GM21447 (cell line): Measurements from ENCODE around the gene CORO6.
"Not testable (repeated sequence)": the region's sequence is repeated elsewhere in the genome, so short reads cannot be mapped to it uniquely, and the experiment has no call there.

ENCODE experiments used
- ATAC-seq: cut with Tn5 transposase; IDR thresholded peaks from one replicate; pipeline ENCODE4 v1.9.1; 2021; ENCODE audit not compliant: unreplicated experiment

The CORO6 gene

DNA sequence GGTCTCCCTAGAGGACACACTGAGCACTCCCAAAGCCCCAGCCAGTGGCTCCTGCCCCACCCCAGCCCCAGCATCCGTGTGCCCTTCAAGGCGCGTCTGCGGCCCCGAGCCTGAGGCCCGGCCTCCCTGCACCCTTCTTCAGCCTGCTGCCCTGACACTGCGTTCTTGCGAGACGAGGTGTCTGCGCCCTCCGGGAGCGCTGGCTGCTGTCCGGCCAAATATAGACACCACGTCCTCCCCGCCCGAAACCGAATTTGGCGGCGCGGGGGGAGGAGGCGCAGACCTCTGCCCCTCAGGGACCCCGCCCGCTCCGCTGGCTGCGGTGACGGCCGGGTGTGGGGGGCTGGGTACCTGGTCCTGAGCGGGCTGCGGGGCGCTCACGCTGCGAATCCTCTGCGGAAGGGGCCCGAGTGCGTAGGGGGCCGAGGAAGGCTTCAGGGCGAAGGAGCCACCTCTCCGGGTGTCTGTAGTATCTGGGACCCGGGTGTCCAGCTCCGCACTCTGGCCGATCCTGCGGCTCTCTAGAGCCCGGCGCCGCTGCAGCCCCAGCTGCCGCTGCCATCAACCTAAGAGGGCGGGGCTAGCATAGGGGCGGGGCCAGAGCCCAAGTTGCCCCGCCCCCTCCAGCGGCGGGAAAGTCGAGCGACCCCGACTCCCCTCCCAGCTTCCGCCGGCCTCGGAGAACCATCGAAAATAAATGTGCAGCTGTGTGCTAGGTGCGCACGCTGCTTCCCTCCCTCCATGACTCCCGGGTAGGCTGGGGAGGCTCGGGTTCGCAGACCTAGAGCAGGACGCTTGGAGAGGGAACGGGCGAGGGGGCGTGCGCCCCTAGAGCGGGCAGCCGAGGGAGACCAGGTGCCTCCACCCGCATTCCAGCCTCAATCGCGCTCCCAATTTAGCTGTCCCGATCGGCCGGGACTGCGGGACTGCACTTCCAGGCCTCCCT lies at the start of gene CORO6:
Gene CORO6, minus strand, starts transcription at position 576 of the 946 bp plus-strand sequence. CDS start 1,491 bp downstream, outside the sequence.
- peak; percentile 54 for ATAC-seq

DNA sequence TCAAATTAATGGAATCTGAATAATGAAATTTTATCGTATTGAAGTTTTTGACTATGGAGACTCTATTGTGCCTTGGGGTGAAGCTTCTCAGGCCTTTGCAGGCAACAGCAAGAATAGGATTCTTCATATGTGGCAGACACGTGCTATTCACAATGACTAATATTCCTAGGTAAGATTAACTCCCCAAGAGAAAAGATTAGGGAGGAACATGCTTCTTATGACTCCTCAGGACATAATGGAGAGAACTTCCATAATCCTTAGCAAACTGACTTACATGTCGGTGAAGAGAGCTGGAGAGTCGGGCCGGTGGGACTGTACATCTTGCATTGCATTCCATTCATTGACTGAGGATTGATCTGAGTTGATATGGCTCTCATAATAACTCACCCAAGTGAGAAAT lies 48.9 kb upstream of the CORO6 start:
- no peak for ATAC-seq

DNA sequence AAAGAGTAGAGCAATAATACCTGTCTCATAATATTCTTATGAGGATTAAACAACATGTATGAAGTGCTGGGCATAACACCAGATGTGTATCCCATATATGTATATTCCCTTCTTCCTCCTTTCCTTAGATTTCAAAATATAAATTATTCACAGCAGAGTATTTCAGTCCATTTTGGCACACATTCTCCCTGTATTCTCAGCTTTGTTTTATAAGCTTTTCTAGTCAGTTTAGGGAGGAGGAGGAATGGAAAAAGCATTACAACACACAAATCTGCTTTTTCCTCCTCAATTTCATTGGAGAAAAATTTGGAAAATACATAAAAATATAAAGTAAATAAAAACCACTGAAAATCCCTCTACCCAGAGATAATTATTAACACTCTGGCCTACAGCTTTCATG lies 46.6 kb upstream of the CORO6 start:
- ATAC-seq, result no peak

DNA sequence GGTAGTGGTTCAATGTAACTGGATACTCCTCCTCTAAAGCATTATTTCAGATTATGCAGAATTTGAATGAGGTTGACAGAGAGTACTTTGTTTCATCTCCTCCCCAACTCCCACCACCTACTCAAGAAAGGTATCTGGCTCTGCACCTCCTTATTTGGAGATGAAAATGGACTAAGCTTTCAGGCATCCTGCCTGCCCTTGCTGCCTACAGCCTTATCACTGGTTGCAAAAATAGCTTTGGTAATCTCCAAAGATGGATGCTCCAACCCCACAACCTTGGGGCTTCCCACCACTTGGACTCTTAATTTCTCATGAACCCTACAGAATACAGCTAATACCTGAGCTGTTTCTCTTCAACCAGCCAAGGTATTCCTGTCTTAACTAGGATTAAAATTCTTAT lies 45.3 kb upstream of the CORO6 start:
- ATAC-seq, result no peak

DNA sequence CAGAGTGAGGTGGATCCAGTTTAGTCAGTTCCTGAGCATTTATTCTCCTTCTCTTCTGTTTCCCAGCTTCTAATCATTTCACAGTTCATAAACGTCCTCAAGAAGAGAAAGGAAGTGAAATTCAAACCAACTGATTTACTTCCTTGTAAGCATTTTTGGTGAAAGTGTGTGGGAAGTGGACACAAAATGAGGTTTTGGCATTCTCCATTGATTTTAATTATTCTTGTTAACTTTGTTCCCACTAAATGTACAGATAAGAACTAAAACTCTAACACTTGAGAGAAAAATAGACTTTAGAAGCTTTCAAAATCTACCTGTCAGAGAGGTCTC lies 42.7 kb upstream of the CORO6 start:
- no peak for ATAC-seq

DNA sequence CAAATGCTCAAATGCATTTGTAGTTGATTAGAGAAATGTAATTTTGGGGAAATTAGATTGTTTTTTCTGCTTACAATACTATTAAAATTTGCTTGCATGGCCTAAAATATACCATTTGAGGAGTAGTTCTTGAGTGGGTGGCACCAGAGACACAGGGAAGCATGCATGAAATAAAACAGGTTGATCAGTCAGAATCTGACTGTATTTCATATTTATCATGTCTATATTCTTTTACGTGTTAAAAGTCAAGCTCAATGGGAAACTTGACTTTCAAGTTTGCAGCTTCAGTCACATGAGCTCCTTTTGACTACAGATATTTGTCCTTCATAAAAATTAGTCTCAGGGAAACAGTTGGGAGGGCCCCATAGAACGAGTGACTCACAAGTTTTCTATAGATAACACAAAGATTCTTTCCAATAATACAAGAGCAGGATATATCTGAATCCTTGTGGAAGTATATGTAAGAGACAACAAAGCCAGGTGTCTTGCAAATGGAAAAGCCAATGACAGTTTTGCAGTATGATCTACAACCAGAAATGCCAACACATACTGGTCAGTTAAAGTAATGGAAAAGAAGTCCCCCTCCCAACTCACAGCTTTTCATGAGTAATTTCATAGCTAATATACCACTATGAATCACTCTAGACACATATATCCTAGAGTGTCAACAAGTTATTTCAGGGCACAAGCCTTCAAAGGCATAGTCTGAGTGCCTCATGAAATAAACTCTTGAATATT lies 42.2 kb upstream of the CORO6 start:
- ATAC-seq, result no peak

DNA sequence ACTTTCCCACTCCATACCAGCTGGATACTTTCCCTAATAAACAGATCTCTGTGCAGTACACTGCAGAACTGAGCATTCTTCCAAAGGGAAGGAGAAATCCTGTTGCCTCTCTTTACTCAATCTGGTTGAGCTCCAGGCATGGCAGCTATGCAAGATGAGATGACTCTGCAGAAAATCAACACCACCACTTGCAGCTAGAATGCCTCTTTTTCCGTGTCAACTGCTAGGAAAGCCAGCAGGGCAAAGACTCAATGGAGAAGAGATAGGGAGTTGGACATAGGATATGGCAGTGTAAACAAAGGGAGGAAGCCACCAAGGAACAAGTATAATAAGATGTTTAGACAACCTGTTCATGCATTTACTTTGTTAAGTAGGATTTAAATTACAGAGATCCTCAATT lies 40.4 kb upstream of the CORO6 start:
- ATAC-seq, result no peak

DNA sequence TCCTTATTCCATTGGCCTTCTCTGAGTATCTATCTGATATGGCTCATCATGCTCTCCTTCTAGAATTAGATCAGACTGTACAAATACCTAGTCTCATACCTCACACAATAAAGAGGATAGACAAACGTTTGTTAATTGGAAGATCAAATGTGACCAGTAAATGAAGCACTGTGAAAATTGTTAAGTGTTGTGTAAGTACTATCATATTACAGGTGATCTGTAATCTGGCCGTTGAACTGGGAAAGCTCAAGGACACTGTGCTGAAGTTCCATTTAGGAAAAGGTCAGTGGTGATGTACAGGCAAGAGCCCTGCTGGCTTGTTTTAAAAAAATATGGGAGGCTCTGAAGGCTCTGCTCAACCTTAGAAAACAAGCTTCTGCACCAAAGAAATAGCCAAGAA lies 38.5 kb upstream of the CORO6 start:
- no peak for ATAC-seq

DNA sequence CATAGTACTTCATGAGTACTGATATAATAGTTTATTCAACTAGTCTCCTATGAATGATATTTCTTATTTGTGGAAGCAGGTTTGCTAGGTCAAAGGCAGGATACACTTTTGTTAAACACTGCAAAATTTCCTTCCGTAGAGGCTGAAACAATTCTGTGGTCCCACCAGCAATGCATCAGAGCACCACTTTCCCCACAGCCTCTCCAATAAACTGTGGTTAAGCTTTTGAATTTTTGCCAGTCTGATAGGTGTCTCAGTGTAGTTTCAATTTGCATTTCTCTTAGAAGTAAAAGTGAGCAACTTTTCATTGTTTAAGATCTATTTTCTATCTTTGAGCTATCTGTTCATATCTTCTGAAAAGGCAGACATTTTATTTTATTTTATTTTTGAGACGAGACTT lies 36.4 kb upstream of the CORO6 start:
- ATAC-seq, result no peak

DNA sequence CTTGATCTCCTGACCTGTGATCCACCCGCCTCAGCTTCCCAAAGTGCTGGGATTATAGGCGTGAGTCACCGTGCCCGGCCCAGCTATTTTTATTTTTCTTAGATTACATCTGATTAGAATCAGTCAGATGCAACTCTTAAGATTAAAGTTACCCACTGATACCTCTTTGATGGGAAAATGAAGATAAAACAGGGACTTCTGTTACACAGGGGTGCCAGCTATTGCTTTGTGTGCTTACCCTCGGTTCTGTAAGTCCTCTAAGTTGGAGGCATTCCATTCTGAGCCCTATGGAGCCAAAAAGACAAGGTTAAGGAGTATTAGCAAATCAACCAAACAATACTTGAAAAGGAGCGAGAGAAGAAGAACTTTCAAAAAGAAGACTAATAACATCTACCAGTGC lies 32.6 kb upstream of the CORO6 start:
- ATAC-seq, result no peak

DNA sequence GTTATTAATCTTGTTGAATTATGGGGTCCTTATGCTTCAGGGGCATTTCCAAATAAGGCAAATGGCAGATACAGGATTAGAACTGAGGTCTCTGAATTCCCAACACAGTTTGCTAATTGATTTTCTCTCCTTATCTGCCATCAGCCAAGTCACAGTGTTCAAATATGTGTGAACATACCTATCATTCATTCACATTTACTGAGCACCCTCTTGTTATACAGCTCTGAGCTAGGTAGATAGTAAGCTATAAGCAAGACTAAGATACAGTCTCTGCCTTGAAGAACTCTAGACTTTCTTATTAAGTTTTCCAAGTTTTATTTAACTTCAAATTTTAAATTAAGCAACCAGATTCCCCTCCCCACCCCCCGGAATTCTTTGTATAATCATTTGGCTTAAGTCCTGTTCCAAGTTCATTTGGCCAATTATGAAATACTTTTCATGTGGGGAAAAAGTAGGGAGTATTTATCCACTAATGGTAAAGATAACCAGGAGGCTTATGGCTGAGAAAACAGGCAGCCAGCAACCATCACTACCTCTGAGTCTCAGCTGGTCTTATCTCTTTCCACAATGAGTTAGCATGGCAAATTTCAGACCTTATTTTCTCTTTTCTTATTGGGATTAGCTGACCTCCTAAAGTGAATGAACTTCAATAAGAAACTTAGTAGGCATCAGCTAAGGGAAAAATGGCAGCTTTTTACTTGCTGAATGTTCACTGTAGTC lies 31.4 kb upstream of the CORO6 start:
- no peak for ATAC-seq

DNA sequence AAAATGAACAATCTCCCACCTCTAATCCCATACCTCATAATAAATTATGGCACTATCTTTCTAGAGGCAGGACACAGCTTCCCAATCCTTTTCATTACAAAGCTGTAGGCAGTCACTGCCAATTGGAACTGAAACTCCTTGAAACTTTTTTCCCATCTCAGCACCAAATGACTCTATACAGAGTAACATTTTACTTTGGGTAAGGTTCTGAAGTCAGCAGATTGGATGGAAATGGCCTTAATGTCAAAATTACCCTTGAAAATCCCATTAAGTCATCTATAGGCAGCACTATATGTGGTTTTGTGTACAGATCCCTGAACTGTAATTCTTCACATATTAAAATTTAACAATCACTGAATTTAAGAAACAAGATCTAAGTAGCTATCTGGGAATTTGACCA lies 30.3 kb upstream of the CORO6 start:
- ATAC-seq, result no peak

DNA sequence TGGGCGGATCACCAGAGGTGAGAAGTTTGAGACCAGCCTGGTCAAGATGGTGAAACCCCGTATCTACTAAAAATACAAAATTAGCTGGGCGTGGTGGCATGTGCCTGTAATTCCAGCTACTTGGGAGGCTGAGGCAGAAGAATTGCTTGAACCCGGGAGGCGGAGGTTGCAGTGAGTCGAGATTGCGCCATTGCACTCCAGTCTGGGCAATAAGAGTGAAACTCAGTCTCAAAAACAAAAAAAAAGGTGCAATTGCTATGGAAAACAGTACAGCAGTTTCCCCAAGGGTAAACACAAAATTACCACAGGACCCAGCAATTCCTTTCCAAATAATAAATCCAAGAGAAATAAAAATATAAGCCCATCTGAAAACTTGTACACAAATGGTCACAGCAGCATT lies 29.2 kb upstream of the CORO6 start:
- not testable (repeated sequence) for ATAC-seq

DNA sequence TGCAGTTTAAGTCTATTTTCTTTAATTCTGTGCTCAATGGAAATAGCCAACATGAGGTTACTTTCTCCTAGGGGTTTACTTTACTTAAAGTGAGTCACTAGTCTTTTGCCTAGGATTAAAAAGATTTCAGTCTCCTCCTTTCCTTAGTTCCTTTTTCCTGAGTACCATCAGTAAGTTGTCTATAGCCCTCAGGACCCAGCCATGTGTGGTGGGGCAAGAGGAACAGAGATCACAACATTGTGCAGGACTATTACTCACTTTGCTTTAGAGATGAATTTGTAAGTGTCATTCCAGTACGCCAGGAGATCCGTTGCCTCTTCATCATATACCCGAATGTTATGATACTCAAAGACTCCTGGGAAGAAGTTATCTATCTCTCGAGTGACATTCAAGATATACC lies 27.7 kb upstream of the CORO6 start:
- ATAC-seq, result no peak

DNA sequence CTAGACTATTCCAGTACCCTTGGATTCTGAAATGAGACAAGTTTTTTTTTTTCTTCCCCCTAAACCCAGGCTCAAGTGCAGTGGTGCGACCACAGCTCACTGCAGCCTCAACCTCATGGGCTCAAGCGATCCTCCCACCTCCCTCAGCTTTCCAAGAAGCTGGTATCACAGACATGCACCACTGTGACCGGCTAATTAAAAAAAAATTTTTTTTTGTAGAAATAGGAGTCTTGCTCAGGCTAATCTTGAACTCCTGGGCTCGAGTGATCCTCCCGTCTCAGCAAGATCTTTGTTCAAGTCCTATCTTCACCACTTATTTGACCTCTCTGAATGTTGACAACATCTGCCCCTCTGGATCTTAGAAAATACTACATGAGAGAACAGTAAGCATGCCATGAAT lies 26.6 kb upstream of the CORO6 start:
- ATAC-seq, result no peak

DNA sequence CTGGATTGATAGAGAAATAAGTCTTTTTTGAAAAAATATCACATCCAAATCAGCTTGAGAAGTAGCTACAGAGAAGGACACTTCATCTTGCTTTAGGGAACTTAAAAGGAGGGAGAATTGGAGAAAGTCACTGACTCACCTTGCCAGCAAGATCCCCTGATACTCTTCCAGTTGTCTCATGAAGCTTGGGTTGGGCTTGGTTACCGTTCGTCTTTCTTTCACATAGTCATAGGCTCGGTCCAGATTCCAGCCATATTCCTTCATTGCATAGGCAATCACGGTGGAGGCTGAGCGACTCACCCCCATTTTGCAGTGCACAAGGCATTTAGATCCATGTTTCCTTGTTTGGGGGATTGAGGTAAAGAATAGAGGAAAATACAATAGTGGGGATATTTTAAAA lies 25.3 kb upstream of the CORO6 start:
- ATAC-seq, result no peak

DNA sequence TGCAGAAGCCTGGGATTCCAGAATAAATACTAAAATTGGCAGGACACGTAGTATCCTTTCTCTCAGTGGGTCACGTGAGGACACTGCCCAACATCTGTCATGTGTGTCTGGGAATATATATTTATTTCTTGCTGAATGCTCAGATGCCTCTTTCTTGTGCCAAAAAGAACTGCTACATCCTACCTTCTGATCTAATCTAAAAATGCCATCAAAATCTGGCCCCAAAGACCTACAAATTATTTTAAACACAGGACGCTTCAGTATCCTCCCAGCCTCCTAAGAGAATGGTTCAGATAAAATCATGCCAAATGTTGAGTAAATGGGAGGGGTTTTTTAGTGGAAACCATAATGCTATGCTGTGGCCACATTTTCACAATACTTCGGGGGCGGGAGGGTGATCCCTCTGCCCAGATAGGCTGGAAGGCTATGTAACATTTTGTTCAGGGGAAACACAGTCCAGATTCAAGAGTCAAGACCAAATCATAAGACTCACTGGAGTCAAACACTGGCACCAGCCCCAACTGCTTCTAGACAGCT lies 22.9 kb upstream of the CORO6 start:
- ATAC-seq, result no peak

DNA sequence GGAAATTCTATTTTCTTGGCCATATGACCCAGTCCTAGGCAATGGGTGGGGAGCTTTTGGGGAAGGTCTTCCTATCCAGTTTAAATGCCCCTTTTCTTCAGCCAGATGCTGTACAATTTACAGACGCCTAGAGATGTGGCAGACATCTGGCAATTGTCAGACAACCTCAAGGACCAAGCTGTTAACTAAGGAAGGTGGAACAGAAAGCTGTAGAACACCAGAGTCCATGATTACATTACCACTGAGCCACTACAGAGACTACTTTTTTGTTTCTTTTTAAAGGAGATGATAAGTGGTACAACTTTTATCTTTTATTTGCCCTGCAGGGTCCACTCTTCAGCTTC lies 21.1 kb upstream of the CORO6 start:
- ATAC-seq, result no peak

DNA sequence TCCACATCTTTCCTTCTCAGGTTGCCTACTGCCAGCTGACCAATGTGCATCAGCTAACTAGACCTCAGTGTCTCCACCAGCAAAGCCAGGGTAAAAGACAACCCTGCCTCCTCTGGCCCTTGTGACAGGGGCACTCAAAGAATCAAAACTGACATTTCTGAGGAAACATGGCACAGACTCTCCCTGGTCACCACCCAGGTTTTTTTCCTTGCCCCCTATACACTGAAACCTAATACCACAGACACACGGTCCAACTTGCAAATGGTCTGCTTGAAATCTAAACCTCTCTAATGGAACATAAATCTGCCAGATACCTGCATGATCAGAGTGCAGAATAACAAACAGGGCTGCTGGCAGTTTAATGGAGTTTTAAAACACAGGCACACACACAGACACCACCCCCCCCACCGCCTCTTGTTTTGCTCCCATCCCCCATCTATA lies 19.5 kb upstream of the CORO6 start:
- no peak for ATAC-seq

DNA sequence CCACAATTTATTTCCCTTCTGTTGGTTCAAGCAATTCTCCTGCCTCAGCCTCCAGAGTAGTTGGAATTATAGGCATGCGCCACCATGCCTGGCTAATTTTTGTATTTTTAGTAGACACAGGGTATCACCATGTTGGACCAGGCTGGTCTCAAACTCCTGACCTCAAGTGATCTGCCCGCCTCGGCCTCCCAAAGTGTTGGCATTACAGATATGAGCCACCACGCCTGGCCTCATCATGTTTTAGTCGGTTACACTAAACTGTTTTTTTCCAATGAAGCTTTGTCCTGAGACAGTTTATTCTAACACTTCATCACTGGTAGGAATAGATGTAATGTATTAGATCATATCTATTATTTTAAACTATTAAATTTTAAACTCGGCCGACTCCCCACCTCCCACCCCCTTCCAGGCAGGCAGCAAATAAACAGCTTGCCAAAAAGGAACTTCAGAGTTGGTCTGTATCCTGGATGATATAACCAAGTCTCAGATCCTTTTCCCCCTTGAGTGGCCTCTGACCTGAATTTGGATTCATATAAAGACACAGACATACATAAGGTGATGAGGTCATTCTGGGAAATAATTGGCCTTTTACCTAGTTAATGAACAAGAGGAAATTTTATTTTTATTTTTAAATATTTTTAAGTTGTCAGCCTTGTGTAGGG lies 18.4 kb upstream of the CORO6 start:
- no peak for ATAC-seq

DNA sequence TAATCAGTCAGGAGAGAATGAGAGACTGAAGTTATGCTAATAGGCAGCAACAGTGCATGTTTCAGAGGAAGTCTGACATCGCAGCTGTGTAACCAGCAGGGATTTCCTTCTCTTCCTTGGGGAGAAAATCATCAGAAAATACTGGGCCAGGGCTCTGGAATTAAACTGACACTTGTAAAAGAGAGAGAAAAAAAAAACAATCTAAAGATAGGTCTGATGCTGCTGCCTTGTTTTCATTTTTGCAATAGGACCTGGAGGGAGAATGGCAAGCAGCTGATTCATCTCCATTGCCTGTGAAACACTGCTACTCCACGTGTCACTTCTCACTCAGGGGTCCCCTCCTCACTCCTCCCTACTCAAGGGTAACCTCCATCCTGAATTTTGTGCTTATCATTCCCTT lies 17.7 kb upstream of the CORO6 start:
- no peak for ATAC-seq
